Sigmoid colon (tissue), 4 donors: Measurements from ENCODE around the gene KCNH3.

Experiments
- POLR2AphosphoS5 ChIP-seq, 4 donors: sonication (generic); formaldehyde crosslinking; IDR thresholded peaks; one replicate each; pipeline ENCODE4 v1.6.1; 2017; ENCODE audit warnings: antibody characterized with exemption in 4 of 4
- TF ChIP-seq, protein P1 (sequence below), 4 experiments: fragments of 450-650 bp in 3 of 4; fragments of 200-600 bp in 1 of 4; IDR thresholded peaks; one replicate each; pipeline ENCODE4 v1.5.1; 2016 to 2019; ENCODE audit warnings: antibody characterized with exemption in 4 of 4, mild to moderate bottlenecking in 3 of 4, moderate library complexity in 2 of 4

DNA sequence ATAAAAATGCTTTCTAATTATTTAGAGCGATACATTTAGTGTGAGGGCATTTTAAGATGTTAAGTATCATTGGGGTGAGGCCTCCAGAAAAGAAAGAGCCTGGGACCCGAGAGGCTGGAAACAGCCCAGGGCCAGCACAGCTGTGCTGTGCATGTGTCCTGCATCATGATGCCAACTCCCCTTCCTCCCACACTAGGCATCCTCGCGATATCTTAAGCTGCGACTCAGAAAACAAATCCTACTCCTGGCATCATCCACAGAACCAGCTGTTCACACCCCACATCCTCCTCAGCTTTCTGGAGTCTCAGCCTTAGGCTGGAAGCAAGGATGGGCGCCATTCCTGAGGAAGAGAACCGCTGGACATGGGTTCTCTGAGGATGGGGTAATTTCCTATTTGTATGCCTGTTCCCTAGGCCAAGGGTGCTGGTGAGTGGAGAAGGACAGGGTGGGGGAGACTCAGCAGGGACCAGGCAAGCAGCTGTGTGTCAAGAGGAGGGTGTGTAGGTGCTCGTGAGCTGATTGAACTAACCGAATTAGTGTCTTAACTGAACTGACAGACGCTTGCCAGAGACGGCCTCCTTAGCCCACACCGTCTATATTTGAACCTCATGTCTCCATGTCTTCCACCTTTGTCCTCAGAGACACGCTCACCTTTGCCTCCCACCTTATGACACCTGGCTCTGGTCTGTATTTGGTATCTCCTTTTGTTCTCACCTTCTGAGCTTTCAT is 44.7 kb downstream of the KCNH3 start:
- TF ChIP-seq, protein P1, sequence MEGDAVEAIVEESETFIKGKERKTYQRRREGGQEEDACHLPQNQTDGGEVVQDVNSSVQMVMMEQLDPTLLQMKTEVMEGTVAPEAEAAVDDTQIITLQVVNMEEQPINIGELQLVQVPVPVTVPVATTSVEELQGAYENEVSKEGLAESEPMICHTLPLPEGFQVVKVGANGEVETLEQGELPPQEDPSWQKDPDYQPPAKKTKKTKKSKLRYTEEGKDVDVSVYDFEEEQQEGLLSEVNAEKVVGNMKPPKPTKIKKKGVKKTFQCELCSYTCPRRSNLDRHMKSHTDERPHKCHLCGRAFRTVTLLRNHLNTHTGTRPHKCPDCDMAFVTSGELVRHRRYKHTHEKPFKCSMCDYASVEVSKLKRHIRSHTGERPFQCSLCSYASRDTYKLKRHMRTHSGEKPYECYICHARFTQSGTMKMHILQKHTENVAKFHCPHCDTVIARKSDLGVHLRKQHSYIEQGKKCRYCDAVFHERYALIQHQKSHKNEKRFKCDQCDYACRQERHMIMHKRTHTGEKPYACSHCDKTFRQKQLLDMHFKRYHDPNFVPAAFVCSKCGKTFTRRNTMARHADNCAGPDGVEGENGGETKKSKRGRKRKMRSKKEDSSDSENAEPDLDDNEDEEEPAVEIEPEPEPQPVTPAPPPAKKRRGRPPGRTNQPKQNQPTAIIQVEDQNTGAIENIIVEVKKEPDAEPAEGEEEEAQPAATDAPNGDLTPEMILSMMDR (IDR thresholded peaks at IDR 0.05): no peak
- no peak for TF ChIP-seq POLR2AphosphoS5 (IDR thresholded peaks at IDR 0.05)
